ENCODE data around the gene TRAF2. TPM values are rescaled to one million over a fixed set of nuclear protein-coding genes. Genes with fewer than 3 reads are reported as not detected.

TRAF2 gene
- total and polyA plus RNA-seq, 2 of the 8 experiments (the other 6 are each of a cell fraction or from before 2014, with no cell fraction given): 26.9 to 50.2 TPM

DNA sequence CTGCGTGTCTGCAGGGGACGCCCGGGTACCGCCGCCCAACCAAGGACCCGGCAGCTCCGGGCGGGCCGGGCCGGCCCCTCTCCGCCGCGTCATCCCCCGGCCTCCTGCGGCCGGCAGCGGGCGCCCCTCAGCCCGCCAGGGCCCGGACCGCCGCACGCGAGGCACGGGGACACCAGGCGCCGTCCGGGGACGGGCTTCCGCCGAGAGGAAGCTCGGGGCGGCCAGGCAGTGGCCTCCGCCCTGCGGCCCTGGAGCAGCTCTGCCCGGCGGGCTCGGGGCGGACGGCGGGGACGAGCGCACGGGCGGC lies 57.8 kb downstream of the TRAF2 start (continued):
- TF ChIP-seq ATF3 (IDR thresholded peaks at IDR 0.05; ENCODE audit: insufficient read depth, low read depth, low read length): no peak
- TF ChIP-seq SP4 (IDR thresholded peaks at IDR 0.05; ENCODE audit: low read length): no peak

Data from H1 (cell line).